Lower lobe of right lung (tissue), 2 donors: ENCODE measurements around the gene ECHS1. TPM values are rescaled to one million over a fixed set of nuclear protein-coding genes. Genes with fewer than 3 reads are reported as not detected.

Experiments used
- ATAC-seq, 2 donors: fragments of 200-7000 bp; cut with Tn5 transposase; one replicate each; pipeline ENCODE4 v1.9.1; 2020 to 2022; ENCODE audit warnings: mild to moderate bottlenecking in 2 of 2, moderate library complexity in 2 of 2
- DNase-seq: peaks from one replicate; pipeline ENCODE4 v3.0.0-alpha.2; 2020
- H3K27ac ChIP-seq: fragments of 200-600 bp; one replicate; pipeline ENCODE4 v1.8.0; 2022
- H3K27me3 ChIP-seq: fragments of 200-600 bp; one replicate; pipeline ENCODE4 v1.8.0; 2022; ENCODE audit warnings: low read depth
- H3K36me3 ChIP-seq: fragments of 200-600 bp; one replicate; pipeline ENCODE4 v1.8.0; 2022; ENCODE audit warnings: mild to moderate bottlenecking
- H3K4me1 ChIP-seq: fragments of 200-600 bp; one replicate; pipeline ENCODE4 v1.8.0; 2022
- H3K4me3 ChIP-seq: fragments of 200-600 bp; one replicate; pipeline ENCODE4 v1.8.0; 2022; ENCODE audit warnings: mild to moderate bottlenecking
- H3K9me3 ChIP-seq: fragments of 200-600 bp; one replicate; pipeline ENCODE4 v1.8.0; 2022
- intact Hi-C: fragments of 100-400 bp; cut with DNase I; formaldehyde crosslinking; loops from one replicate; pipeline ENCODE4 v1.11.0; 2022
- total RNA-seq: library from RNA; stranded (reverse); fragmentation: NEBNext Ultra II Directional; extraction: Animal tissue kit (Norgen Biotek cat#: 25700); gene quantifications from one replicate; pipeline ENCODE4 v1.2.1, GENCODE V29; 2021
- TF ChIP-seq, protein P1 (sequence below): fragments of 200-600 bp; IDR thresholded peaks from one replicate; pipeline ENCODE4 v1.8.0; 2022; ENCODE audit warnings: antibody characterized with exemption, mild to moderate bottlenecking
- donor health status: DM: no; HTN: yes; CAD: no; lungs with severe emphysema.

ECHS1 gene
- total RNA-seq, 1 donor from 2014 or later: 59.5 TPM

DNA sequence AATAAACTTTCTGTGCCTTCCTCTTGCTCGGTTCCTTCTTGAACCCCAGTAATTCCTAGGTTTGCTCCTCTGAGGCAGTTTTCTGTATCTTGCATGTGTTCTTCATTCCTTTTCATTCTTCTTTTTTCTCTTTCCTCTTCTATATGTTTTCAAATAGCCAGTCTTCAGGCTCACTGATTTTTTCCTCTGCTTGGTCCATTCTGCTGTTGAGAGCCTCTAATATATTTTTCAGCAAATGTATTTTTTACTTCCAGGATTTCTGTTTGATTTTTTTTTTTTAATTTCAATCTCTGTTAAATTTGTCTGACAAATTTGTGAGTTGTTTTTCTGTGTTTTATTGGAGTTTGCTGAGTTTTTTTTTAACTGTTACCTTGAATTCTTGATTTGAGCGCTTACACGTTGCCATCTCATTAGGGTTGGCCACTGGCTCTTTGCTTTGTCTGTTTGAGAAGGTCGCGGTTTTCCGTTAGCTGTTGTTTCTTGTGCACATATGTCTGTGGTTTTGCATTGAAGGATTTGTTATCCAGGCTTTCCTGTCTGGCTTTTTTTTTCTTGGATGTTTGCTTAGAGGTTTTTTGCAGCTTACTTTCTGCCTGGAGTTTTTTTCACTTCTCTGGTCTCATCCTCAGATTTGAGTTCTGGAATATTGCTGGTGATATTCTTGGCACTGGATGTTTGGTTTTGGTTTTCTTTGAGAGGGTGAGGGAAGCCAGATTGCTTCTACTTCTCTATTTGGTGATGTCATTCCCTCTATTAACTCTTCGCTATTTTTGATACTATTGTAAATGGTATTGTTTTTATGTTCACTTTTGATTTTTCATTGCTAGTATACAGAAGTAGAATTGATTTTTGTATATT lies 38.6 kb upstream of the ECHS1 start:
- TF ChIP-seq, protein P1, sequence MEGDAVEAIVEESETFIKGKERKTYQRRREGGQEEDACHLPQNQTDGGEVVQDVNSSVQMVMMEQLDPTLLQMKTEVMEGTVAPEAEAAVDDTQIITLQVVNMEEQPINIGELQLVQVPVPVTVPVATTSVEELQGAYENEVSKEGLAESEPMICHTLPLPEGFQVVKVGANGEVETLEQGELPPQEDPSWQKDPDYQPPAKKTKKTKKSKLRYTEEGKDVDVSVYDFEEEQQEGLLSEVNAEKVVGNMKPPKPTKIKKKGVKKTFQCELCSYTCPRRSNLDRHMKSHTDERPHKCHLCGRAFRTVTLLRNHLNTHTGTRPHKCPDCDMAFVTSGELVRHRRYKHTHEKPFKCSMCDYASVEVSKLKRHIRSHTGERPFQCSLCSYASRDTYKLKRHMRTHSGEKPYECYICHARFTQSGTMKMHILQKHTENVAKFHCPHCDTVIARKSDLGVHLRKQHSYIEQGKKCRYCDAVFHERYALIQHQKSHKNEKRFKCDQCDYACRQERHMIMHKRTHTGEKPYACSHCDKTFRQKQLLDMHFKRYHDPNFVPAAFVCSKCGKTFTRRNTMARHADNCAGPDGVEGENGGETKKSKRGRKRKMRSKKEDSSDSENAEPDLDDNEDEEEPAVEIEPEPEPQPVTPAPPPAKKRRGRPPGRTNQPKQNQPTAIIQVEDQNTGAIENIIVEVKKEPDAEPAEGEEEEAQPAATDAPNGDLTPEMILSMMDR: no peak
- no peak overlapping the region for H3K27ac ChIP-seq
- H3K4me3 ChIP-seq: no peak overlapping the region
- H3K9me3 ChIP-seq: peaks cover 17% of the 10 kb centered on the region
- H3K36me3 ChIP-seq: peaks cover 44% of the 10 kb centered on the region
- ATAC-seq (no peak), DNase-seq (no peak)
- intact Hi-C loops: no loop called here
- no peaks in the 10 kb centered on the region for H3K4me1 ChIP-seq
- H3K27me3 ChIP-seq: no peaks in the 10 kb centered on the region

DNA sequence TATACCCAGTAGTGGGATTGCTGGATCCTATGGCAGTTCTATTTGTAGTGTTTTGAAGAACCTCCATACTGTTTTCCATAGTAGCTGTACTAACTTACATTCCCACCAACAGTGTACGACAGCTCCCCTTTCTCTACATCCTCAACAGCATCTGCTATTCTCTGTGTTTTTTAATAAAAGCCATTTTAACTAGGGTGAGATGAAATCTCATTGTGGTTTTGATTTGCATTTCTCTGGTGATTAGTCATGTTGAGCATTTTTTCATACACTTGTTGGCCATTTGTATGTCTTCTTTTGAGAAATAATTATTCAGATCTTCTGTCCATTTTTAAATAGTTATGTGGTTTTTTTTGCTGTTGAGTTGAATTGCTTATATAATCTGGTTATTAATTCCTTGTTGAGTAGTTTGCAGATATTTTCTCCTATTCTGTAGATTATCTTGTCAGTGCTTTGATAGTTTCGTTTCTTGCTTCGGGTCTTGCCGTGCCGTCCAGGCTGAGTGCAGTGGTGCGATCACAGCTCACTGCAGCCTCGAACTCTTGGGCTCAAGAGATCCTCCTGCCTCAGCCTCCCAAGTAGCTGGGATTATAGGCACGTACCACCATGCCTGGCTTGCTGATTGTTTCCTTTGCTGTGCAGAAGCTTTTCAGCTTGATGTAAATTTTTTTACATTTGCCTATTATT lies 32.8 kb upstream of the ECHS1 start:
- no peak for ATAC-seq
- Histone ChIP-seq H3K36me3 (peaks cover 77% of the 10 kb centered on the region), H3K9me3 (peaks cover under 1% of the 10 kb centered on the region), H3K4me1 (no peaks in the 10 kb centered on the region), H3K27ac (no peak overlapping the region), H3K4me3 (no peak overlapping the region), H3K27me3 (no peaks in the 10 kb centered on the region)
- no peak for DNase-seq
- intact Hi-C loops: no loop called here
- TF ChIP-seq, protein P1: no peak

DNA sequence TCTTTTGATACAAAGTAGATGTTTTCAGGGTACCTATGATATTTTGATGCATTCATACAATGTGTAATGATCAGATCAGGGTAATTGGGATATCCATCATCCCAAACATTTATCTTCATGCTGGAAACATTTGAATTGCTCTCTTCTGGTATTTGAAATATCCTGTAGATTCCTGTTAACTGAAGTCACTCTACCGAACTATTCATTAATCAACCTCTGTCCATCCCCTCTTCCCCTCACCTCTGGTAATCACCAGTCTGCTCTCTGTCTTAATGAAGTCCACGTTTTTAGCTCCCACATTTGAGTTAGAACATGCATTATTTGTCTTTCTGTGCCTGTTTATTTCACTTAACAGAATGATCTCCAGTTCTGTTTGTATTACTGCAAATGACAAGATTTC lies 32.1 kb upstream of the ECHS1 start:
- no peak for DNase-seq
- peaks cover 76% of the 10 kb centered on the region for H3K36me3 ChIP-seq
- no peak overlapping the region for H3K27ac ChIP-seq
- no peaks in the 10 kb centered on the region for H3K9me3 ChIP-seq
- intact Hi-C loops: no loop called here
- H3K4me3 ChIP-seq: no peak overlapping the region
- no peak for ATAC-seq
- TF ChIP-seq, protein P1: no peak
- no peaks in the 10 kb centered on the region for H3K4me1 ChIP-seq
- H3K27me3 ChIP-seq: no peaks in the 10 kb centered on the region

DNA sequence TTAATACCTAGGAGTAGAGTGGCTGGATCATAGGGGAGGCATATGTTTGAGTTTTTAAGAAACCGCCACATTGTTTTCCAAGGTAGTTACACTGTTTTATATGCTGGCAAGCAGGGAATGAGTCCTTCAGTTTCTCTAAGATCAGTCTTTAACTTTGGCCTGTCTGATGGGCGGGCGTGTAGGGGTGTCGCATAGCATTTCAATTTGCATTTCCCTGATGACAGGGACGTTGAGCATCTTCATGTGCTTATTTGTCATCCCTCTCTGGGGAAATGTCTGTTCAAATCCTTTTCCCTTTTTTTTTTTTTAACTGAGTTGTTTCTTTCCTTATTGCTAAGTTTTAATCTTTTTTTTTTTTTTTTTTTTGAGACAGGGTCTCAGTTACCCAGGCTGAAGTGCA lies 30.6 kb upstream of the ECHS1 start:
- TF ChIP-seq, protein P1: no peak
- H3K4me1 ChIP-seq: no peaks in the 10 kb centered on the region
- no peak for DNase-seq
- no peaks in the 10 kb centered on the region for H3K27me3 ChIP-seq
- no peak for ATAC-seq
- intact Hi-C loops: no loop called here
- H3K27ac ChIP-seq: no peak overlapping the region
- no peaks in the 10 kb centered on the region for H3K9me3 ChIP-seq
- peaks cover 82% of the 10 kb centered on the region for H3K36me3 ChIP-seq
- H3K4me3 ChIP-seq: no peak overlapping the region

DNA sequence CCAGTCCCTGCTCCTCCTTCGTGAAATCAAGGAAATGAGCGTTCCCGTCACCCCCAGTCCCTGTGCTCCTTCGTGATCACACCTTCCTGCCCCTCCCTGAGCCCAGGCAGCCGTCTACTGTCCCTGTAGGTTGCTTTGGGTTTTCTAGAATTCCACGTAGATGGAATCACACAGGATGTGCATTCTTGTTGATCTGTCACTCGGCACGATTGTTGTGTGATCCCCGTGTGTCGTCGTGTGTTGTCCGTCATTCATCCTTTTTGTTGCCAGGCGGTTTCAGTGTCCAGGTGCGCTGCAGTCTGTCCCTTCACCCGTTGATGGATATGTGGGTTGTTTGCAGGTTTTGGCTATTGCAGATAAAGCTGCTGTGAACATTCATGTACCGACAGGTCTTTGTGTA lies 30.2 kb upstream of the ECHS1 start:
- Histone ChIP-seq H3K36me3 (peaks cover 87% of the 10 kb centered on the region), H3K27ac (no peak overlapping the region), H3K27me3 (no peaks in the 10 kb centered on the region), H3K9me3 (no peaks in the 10 kb centered on the region), H3K4me3 (no peak overlapping the region), H3K4me1 (no peaks in the 10 kb centered on the region)
- TF ChIP-seq, protein P1: no peak
- DNase-seq: no peak
- no peak for ATAC-seq
- intact Hi-C loops: no loop called here
